Measurements from ENCODE around the gene ZNF417.
"Not testable (repeated sequence)": the region's sequence is repeated elsewhere in the genome, so short reads cannot be mapped to it uniquely, and the experiment has no call there.

Gene ZNF417

DNA sequence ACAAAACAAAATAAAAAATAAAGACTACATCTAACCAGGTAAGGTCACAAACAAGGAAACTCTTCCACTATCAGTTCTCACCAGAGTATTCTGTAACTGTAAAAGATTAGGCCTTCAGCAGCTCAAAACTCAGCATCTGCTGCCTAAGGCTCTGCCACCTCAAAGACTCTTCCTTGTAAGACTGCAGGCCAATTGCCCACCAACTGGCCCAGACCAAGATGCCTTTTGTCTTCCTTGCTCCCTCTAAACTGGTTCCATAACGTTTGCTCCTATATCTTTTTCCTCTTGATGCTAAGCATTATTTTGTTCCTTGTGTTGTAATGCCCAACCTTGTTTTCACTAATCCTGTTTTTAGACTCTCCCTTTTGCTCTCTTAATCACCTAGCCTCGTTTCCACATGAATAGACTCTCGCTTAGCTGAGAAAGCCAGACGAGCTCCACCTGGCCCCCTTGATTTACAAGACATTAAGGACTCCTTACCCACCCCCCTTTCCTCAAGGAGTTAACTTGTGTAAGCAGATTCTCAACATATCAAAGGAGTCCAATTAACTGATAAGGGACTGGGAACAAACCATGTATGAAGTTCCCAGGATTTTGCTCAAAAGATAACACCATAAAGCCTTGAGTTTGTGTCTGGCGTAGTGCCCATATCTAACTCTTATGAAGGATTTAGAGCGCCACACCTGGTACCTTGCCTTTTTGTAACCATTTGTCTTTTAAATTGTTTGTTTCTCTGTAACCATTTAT lies 29.0 kb downstream of the ZNF417 start:
- DNase-seq, result no peak

DNA sequence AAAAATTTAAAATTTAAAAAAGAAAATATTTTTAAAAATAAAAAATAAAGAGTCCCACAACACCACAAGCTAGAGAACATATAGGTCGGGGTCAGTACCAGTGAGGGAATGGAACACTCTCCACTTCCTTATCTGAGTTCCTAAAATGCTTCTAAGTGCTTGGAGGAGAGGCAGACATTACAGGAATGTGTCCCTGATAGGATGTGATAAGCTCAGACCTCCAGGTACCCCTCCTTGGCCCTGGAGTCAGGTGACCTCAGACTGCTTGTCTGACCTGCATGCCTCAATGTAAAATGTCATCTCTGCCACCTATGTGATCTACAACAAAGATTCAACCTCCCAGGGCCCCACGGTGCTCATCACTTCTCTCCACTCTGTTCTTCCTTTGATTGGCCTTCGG lies 30.3 kb downstream of the ZNF417 start:
- DNase-seq, result no peak

DNA sequence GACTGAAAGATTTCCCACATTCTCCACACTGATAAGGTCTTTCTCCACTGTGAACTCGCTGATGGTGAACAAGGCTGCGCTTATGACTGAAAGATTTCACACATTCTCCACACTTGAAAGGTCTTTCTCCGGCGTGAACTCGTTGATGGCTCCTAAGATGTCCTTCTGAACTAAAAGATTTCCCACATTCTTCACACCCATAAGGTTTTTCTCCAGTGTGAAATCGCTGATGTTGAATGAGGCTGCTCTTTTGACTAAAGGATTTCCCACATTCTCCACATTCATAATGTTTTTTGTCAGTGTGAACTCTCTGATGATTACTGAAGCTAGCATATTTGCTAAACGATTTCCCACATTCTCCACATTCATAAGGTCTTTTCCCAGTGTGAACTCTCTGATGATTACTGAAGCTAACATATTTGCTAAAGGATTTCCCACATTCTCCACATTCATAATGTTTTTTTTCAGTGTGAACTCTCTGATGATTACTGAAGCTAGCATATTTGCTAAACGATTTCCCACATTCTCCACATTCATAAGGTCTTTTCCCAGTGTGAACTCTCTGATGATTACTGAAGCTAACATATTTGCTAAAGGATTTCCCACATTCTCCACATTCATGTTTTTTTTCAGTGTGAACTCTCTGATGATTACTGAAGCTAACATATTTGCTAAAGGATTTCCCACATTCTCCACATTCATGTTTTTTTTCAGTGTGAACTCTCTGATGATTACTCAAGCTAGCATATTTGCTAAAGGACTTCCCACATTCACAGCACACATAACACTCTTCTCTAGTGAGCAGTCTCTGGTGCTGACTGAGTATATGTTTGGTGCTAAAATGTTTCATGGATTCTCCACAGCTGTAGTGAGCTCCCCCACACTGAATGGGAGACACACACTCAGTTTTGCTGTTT lies 42.3 kb downstream of the ZNF417 start:
- DNase-seq, result not testable (repeated sequence)

DNA sequence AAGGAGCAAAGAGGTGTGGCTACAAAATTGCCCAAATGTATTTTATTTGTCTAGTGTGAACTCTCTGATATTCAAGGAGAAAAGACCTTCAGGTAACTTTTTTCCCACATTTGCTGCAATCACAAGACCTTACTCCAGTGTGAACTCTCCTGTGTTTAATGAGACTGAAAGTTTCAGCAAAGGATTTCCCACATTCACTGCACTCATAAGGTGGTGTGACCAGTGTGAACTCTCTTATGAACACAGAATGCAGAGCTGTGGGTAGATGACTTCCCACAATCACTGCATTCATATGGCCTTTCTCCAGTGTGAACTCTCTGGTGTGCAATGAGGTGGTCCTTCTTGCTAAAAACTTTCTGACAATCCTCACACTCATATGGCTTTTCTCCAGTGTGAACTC lies 43.9 kb downstream of the ZNF417 start:
- no peak for DNase-seq

DNA sequence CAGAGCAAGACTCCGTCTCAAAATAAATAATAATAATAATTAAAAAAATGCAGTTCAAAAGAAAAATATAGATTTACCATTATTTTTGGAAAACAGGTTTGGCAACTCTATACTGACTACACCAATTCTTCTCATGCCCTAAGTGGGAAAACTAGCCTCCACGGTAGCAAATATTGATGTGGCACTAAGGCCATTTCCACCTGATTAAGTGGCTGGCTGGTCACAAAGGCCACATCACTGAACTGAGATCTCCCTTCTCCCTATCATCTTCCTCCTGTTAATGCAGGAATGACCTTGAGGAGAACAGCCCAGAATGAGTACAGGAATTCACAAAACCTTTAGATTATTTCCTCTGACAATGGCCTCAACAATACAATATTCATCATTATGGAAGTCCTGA lies 46.2 kb downstream of the ZNF417 start:
- DNase-seq, result no peak

DNA sequence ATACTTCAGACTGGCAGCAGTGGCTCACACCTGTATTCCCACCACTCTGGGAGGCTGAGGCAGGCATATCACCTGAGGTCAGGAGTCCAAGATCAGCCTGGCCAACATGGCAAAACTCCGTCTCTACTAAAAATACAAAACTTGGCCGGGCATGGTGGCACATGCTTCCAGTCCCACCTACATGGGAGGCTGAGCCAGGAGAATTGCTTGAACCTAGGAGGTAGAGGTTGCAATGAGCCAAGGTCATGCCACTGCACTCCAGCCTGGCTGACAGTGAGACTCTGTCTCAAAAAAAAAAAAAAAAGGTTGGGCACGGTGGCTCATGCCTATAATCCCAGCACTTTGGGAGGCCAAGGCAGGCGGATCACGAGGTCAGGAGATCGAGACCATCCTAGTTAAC lies 46.7 kb downstream of the ZNF417 start:
- not testable (repeated sequence) for DNase-seq

DNA sequence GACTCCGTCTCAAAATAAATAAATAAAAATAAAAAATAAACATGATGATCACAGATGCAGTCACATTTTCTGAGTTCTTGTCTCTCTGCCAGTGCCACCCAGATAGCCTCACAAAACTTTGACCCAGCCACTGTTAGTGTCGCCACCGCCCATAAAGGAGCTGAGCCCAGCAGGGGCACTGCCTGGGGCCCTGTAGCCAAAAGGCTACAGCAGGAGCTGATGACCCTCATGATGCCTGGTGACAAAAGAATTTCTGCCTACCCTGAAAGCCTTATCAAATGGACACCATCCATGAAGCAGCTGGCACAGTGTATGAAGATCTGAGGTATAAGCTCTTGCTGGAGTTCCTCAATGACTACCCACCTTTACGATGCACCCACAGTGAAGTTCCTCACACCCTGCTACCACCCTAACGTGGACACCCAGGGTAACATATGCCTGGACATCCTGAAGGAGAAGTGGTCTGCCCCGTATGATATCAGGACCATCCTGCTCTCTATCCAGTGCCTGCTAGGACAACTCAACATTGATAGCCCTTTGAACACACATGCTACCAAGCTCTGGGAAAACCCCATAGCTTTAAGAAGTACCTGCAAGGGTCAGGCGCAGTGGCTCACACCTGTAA lies 48.4 kb downstream of the ZNF417 start:
- no peak for DNase-seq

Data from NCI-H1694 (cell line).